Peyer's patch (tissue), 4 donors: ENCODE results near the gene EPB41L1. TPM values are rescaled to one million over a fixed set of nuclear protein-coding genes. Genes with fewer than 3 reads are reported as not detected.

Experiments used
- DNase-seq, 3 donors: peaks; one replicate each; pipeline ENCODE4 v3.0.0-alpha.2; 2017 to 2019
- H3K27ac ChIP-seq, 4 donors: fragments of 200-600 bp; sonication (generic); one replicate each; pipeline ENCODE4 v1.5.1; 2016 to 2019
- H3K27me3 ChIP-seq, 2 donors: fragments of 200-600 bp; sonication (generic); one replicate each; pipeline ENCODE4 v1.5.1; 2019
- H3K36me3 ChIP-seq, 3 donors: fragments of 200-600 bp; sonication (generic); one replicate each; pipeline ENCODE4 v1.5.1; 2016 to 2019
- H3K4me1 ChIP-seq, 4 donors: fragments of 200-600 bp; sonication (generic); one replicate each; pipeline ENCODE4 v1.5.1; 2016 to 2019
- H3K4me3 ChIP-seq, 4 donors: fragments of 200-600 bp; sonication (generic); 1 replicate in 3 of 4; 2 replicates in 1 of 4; pipeline ENCODE4 v1.5.1; 2016 to 2019; ENCODE audit warnings: mild to moderate bottlenecking in 1 of 4
- H3K9me3 ChIP-seq, 4 donors: fragments of 200-600 bp; sonication (generic); one replicate each; pipeline ENCODE4 v1.5.1; 2016 to 2019; ENCODE audit warnings: mild to moderate bottlenecking in 1 of 4
- CTCF ChIP-seq, 6 experiments: fragments of 450-650 bp in 4 of 6; fragments of 200-600 bp in 2 of 6; sonication (generic) in 1 of 6; IDR thresholded peaks; one replicate each; pipeline ENCODE4 v1.5.1; 2017 to 2019; ENCODE audit warnings: antibody characterized with exemption in 6 of 6, mild to moderate bottlenecking in 3 of 6, moderate library complexity in 1 of 6
- POLR2A ChIP-seq, 2 donors: fragments of 450-650 bp; IDR thresholded peaks; one replicate each; pipeline ENCODE4 v1.5.1; 2017; ENCODE audit warnings: antibody characterized with exemption in 2 of 2, mild to moderate bottlenecking in 2 of 2, moderate library complexity in 2 of 2
- total RNA-seq, 4 donors: library from RNA; depleted of rRNA; stranded (reverse); fragments of >200 nt; gene quantifications; one replicate each; pipeline ENCODE4 v1.1.0, GENCODE V29; 2016

The EPB41L1 gene
- total RNA-seq, 4 donors from 2014 or later: 23.1 to 104 (median 57.2) TPM

- Histone ChIP-seq H3K4me3 (no peak overlapping the region), H3K4me1 (no peaks in the 10 kb centered on the region), H3K27me3 (no peaks in the 10 kb centered on the region), H3K9me3 (no peaks in the 10 kb centered on the region), H3K36me3 (peaks cover 0 to 10% (median 0%) of the 10 kb centered on the region in 3 donors), H3K27ac (no peak overlapping the region)
- DNase-seq: no peak
- no peak for TF ChIP-seq CTCF (IDR thresholded peaks at IDR 0.05)
- no peak for TF ChIP-seq POLR2A (IDR thresholded peaks at IDR 0.05)
These were observed 56.0 kb downstream of the EPB41L1 start for GRCh38 chr20:36210436-36211021.

- no peak for DNase-seq
- no peaks in the 10 kb centered on the region for H3K9me3 ChIP-seq
- TF ChIP-seq CTCF (IDR thresholded peaks at IDR 0.05): no peak
- no peak for TF ChIP-seq POLR2A (IDR thresholded peaks at IDR 0.05)
- H3K4me3 ChIP-seq: no peak overlapping the region
- H3K27me3 ChIP-seq: no peaks in the 10 kb centered on the region
- H3K36me3 ChIP-seq: no peaks in the 10 kb centered on the region
- no peaks in the 10 kb centered on the region for H3K4me1 ChIP-seq
- no peak overlapping the region for H3K27ac ChIP-seq
These were observed 58.8 kb downstream of the EPB41L1 start for GRCh38 chr20:36213362-36213761.

GRCh38 chr20:36214684-36215256, 60.2 kb downstream of the EPB41L1 start:
- no peak for TF ChIP-seq POLR2A (IDR thresholded peaks at IDR 0.05)
- peak in 5 of 6 experiments; percentile 15 to 39 (median 23) for TF ChIP-seq CTCF (IDR thresholded peaks at IDR 0.05)
- no peak overlapping the region for H3K27ac ChIP-seq
- DNase-seq: no peak
- H3K27me3 ChIP-seq: no peaks in the 10 kb centered on the region
- H3K36me3 ChIP-seq: peaks cover 0 to 4% (median 0%) of the 10 kb centered on the region in 3 donors
- H3K4me1 ChIP-seq: no peaks in the 10 kb centered on the region
- no peak overlapping the region for H3K4me3 ChIP-seq
- H3K9me3 ChIP-seq: no peaks in the 10 kb centered on the region

- Histone ChIP-seq H3K4me1 (no peaks in the 10 kb centered on the region), H3K27me3 (no peaks in the 10 kb centered on the region), H3K9me3 (no peaks in the 10 kb centered on the region), H3K36me3 (peaks cover 0 to 8% (median 0%) of the 10 kb centered on the region in 3 donors), H3K4me3 (no peak overlapping the region), H3K27ac (no peak overlapping the region)
- no peak for DNase-seq
- no peak for TF ChIP-seq POLR2A (IDR thresholded peaks at IDR 0.05)
- TF ChIP-seq CTCF (IDR thresholded peaks at IDR 0.05): no peak
These were observed 61.2 kb downstream of the EPB41L1 start for GRCh38 chr20:36215778-36216177.

- no peaks in the 10 kb centered on the region for H3K4me1 ChIP-seq
- DNase-seq: no peak
- H3K36me3 ChIP-seq: peaks cover 0 to 8% (median 0%) of the 10 kb centered on the region in 3 donors
- H3K4me3 ChIP-seq: no peak overlapping the region
- no peaks in the 10 kb centered on the region for H3K27me3 ChIP-seq
- no peak for TF ChIP-seq CTCF (IDR thresholded peaks at IDR 0.05)
- TF ChIP-seq POLR2A (IDR thresholded peaks at IDR 0.05): no peak
- H3K27ac ChIP-seq: no peak overlapping the region
- no peaks in the 10 kb centered on the region for H3K9me3 ChIP-seq
These were observed 61.9 kb downstream of the EPB41L1 start for GRCh38 chr20:36216314-36217025.
